Measurements from ENCODE around the gene AK3.
A peak's percentile ranks its signal among the peaks of the same experiment; 100 is the strongest.

AK3 gene

GRCh38 chr9:4701526-4701925, 39.5 kb downstream of the AK3 start:
- no peak for DNase-seq

- DNase-seq, result no peak
Measured at GRCh38 chr9:4700932-4701331, 40.1 kb downstream of the AK3 start.

- no peak for DNase-seq
Measured at GRCh38 chr9:4700091-4700490, 40.9 kb downstream of the AK3 start.

GRCh38 chr9:4691795-4692194, 49.2 kb downstream of the AK3 start:
- DNase-seq, result no peak

- no peak for DNase-seq
Measured at GRCh38 chr9:4690144-4690543, 50.9 kb downstream of the AK3 start.

GRCh38 chr9:4689687-4690104, 51.3 kb downstream of the AK3 start:
- no peak for DNase-seq

GRCh38 chr9:4689021-4689420, 52.0 kb downstream of the AK3 start:
- no peak for DNase-seq

GRCh38 chr9:4686584-4686983, 54.4 kb downstream of the AK3 start:
- DNase-seq, result no peak

- no peak for DNase-seq
Measured at GRCh38 chr9:4686112-4686511, 54.9 kb downstream of the AK3 start.

- no peak for DNase-seq
Measured at GRCh38 chr9:4684820-4685219, 56.2 kb downstream of the AK3 start.

GRCh38 chr9:4680750-4681149, 60.3 kb downstream of the AK3 start:
- no peak for DNase-seq

GRCh38 chr9:4680173-4680525, 60.9 kb downstream of the AK3 start:
- no peak for DNase-seq

GRCh38 chr9:4679268-4680172, 61.5 kb downstream of the AK3 start, which contains the start of gene CDC37L1:
CDC37L1 (plus strand) TSS chr9:4679569; CDS start chr9:4679768, 199 bp downstream.
- peak; percentile 99 for DNase-seq

- DNase-seq, result no peak
Measured at GRCh38 chr9:4678679-4679267, 62.2 kb downstream of the AK3 start.

GRCh38 chr9:4677392-4677791, 63.6 kb downstream of the AK3 start:
- DNase-seq, result no peak

GRCh38 chr9:4674783-4675182, 66.2 kb downstream of the AK3 start:
- DNase-seq, result no peak

- DNase-seq, result no peak
Measured at GRCh38 chr9:4671737-4672136, 69.3 kb downstream of the AK3 start.

GRCh38 chr9:4670591-4670990, 70.4 kb downstream of the AK3 start:
- DNase-seq, result no peak

- DNase-seq, result no peak
Measured at GRCh38 chr9:4669890-4670289, 71.1 kb downstream of the AK3 start.

GRCh38 chr9:4668604-4669003, 72.4 kb downstream of the AK3 start:
- no peak for DNase-seq

GRCh38 chr9:4667681-4668080, 73.3 kb downstream of the AK3 start:
- peak; percentile 35 for DNase-seq

- DNase-seq, result peak; percentile 67
Measured at GRCh38 chr9:4666042-4666699, 74.8 kb downstream of the AK3 start, which contains the start of gene SPATA6L. SPATA6L (minus strand) TSS chr9:4666480; CDS start chr9:4666250, 230 bp downstream.

- no peak for DNase-seq
Measured at GRCh38 chr9:4665357-4665756, 75.6 kb downstream of the AK3 start.

GRCh38 chr9:4663956-4664355, 77.0 kb downstream of the AK3 start:
- no peak for DNase-seq

Data from CD4-positive, alpha-beta T cell treated with Interleukin-17A for 4 hours (primary cell).